HUES48 (cell line): ENCODE measurements around the gene ZNF148.

Experiments
- H3K27ac ChIP-seq: one replicate; pipeline ENCODE4 v1.7.0; 2013; ENCODE audit warnings: low read depth, low read length, inconsistent platforms
- H3K27me3 ChIP-seq: 2 replicates; pipeline ENCODE4 v1.6.1; 2013; ENCODE audit warnings: mild to moderate bottlenecking, low read length; ENCODE audit not compliant: control insufficient read depth, insufficient read depth
- H3K36me3 ChIP-seq: 2 replicates; pipeline ENCODE4 v1.6.1; 2013; ENCODE audit warnings: low read length; ENCODE audit not compliant: control insufficient read depth, insufficient read depth
- H3K4me1 ChIP-seq: 2 replicates; pipeline ENCODE4 v1.6.1; 2013; ENCODE audit warnings: mild to moderate bottlenecking, low read length; ENCODE audit not compliant: control insufficient read depth, insufficient read depth
- H3K4me3 ChIP-seq: 2 replicates; pipeline ENCODE4 v1.5.1; 2013; ENCODE audit warnings: mild to moderate bottlenecking, low read depth, low read length
- H3K9ac ChIP-seq: 2 replicates; pipeline ENCODE4 v1.6.1; 2013; ENCODE audit warnings: mild to moderate bottlenecking, low read depth, low read length, moderate library complexity
- H3K9me3 ChIP-seq: 2 replicates; pipeline ENCODE4 v1.6.1; 2013; ENCODE audit warnings: low read length; ENCODE audit not compliant: control insufficient read depth, insufficient read depth

Gene ZNF148

GRCh38 chr3:125229168-125229567, 146.0 kb downstream of the ZNF148 start:
- Histone ChIP-seq H3K9ac (no peak overlapping the region), H3K4me1 (peaks cover 9% of the 10 kb centered on the region), H3K36me3 (peaks cover 24% of the 10 kb centered on the region), H3K9me3 (no peaks in the 10 kb centered on the region), H3K27ac (no peak overlapping the region), H3K27me3 (no peaks in the 10 kb centered on the region), H3K4me3 (no peak overlapping the region)

GRCh38 chr3:125221831-125222230, 153.3 kb downstream of the ZNF148 start:
- Histone ChIP-seq H3K27me3 (no peaks in the 10 kb centered on the region), H3K4me3 (no peak overlapping the region), H3K27ac (no peak overlapping the region), H3K9me3 (no peaks in the 10 kb centered on the region), H3K36me3 (no peaks in the 10 kb centered on the region), H3K9ac (no peak overlapping the region), H3K4me1 (peaks cover 11% of the 10 kb centered on the region)

GRCh38 chr3:125220727-125221429, 154.2 kb downstream of the ZNF148 start:
- peaks cover 11% of the 10 kb centered on the region for H3K4me1 ChIP-seq
- H3K27ac ChIP-seq: no peak overlapping the region
- H3K4me3 ChIP-seq: no peak overlapping the region
- H3K27me3 ChIP-seq: no peaks in the 10 kb centered on the region
- H3K9ac ChIP-seq: no peak overlapping the region
- H3K36me3 ChIP-seq: no peaks in the 10 kb centered on the region
- no peaks in the 10 kb centered on the region for H3K9me3 ChIP-seq

DNA sequence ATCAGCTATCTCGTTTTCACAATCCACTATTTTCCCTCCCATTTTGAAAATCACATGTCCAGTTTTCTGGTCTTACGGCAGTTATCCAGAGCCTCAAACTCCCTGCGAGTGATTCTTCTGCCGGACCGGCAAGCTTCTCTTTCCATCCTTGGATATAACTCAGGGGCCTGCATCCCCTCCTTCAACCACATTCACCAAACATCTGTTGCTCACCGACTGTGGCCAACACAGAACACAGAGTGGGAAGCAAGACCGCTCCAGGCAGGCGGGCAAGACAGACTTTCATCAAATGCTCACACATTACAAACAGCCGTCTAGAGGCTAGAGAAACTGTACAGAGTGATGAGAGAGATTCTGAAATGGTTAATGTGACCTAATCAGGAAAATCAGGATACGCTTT, 154.9 kb downstream of the ZNF148 start:
- no peak overlapping the region for H3K4me3 ChIP-seq
- H3K27ac ChIP-seq: no peak overlapping the region
- no peaks in the 10 kb centered on the region for H3K27me3 ChIP-seq
- H3K9ac ChIP-seq: no peak overlapping the region
- H3K4me1 ChIP-seq: peaks cover 11% of the 10 kb centered on the region
- no peaks in the 10 kb centered on the region for H3K9me3 ChIP-seq
- no peaks in the 10 kb centered on the region for H3K36me3 ChIP-seq

DNA sequence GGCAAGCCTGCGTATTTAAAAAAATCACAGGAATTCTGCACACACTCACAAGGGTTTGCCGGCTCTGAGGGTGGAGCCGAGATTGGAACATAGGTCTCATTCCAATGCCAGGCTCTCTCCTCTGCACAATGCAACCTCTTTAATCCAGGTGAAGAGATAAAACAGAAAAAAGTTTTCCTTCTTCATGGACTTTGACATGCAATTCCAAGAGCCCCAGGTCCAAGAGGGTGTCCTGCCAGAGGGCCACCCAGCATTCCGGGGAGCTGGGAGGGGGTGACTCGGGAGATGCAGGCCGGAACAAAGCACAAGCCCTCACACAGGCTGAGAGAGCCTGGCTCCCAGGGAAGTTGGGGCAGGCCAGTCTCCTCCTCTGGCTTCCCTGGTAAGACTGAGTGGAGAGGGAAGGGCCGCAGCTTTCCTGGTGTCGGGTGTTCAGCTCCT, 155.8 kb downstream of the ZNF148 start:
- Histone ChIP-seq H3K4me3 (no peak overlapping the region), H3K9ac (no peak overlapping the region), H3K27me3 (no peaks in the 10 kb centered on the region), H3K4me1 (peaks cover 9% of the 10 kb centered on the region), H3K27ac (no peak overlapping the region), H3K9me3 (no peaks in the 10 kb centered on the region), H3K36me3 (no peaks in the 10 kb centered on the region)

DNA sequence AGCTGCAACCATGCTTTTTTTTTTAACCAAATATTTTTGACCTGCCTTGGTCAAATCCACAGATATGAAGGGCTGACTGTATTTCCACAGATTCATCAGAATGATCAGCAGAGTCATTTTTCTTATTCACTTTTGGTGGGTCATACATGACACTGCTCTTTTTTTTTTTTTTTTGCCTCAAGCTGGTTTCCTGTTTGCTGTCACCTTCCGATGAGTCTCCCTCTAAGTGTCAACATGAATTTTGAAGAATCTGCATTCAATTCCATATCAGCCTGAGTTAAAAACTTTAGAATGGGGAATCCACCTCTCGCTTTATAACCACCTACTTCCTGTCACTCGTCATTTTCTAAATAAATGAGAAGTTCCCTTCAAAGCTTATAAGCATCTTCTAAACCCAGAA, 160.4 kb downstream of the ZNF148 start:
- H3K36me3 ChIP-seq: no peaks in the 10 kb centered on the region
- H3K4me1 ChIP-seq: peaks cover 27% of the 10 kb centered on the region
- no peak overlapping the region for H3K9ac ChIP-seq
- no peak overlapping the region for H3K27ac ChIP-seq
- peaks cover 10% of the 10 kb centered on the region for H3K27me3 ChIP-seq
- H3K4me3 ChIP-seq: no peak overlapping the region
- H3K9me3 ChIP-seq: no peaks in the 10 kb centered on the region

- Histone ChIP-seq H3K4me1 (peaks cover 22% of the 10 kb centered on the region), H3K9me3 (no peaks in the 10 kb centered on the region), H3K27me3 (peaks cover 10% of the 10 kb centered on the region), H3K27ac (no peak overlapping the region), H3K36me3 (no peaks in the 10 kb centered on the region), H3K4me3 (no peak overlapping the region), H3K9ac (no peak overlapping the region)
These were observed 161.1 kb downstream of the ZNF148 start for GRCh38 chr3:125213946-125214542.

- no peak overlapping the region for H3K9ac ChIP-seq
- H3K27ac ChIP-seq: no peak overlapping the region
- H3K4me3 ChIP-seq: 0 out of 2 replicates have a peak overlapping the region, but pooled peaks have one; percentile 73
- peaks cover 10% of the 10 kb centered on the region for H3K27me3 ChIP-seq
- no peaks in the 10 kb centered on the region for H3K36me3 ChIP-seq
- no peaks in the 10 kb centered on the region for H3K9me3 ChIP-seq
- H3K4me1 ChIP-seq: peaks cover 22% of the 10 kb centered on the region
These were observed 161.8 kb downstream of the ZNF148 start for GRCh38 chr3:125213364-125213755.

- Histone ChIP-seq H3K9ac (peak within 1 kb of the TSS; percentile 78), H3K9me3 (no peaks in the 10 kb centered on the region), H3K36me3 (no peaks in the 10 kb centered on the region), H3K4me3 (peak within 1 kb of the TSS; percentile 73), H3K27ac (no peak within 1 kb of the TSS), H3K27me3 (peaks cover 10% of the 10 kb centered on the region), H3K4me1 (peaks cover 22% of the 10 kb centered on the region)
These were observed 162.4 kb downstream of the ZNF148 start, which contains the start of gene SLC12A8 for GRCh38 chr3:125212509-125213363. SLC12A8 (minus strand) TSS chr3:125212748; CDS start chr3:125211349, 1,399 bp downstream.

DNA sequence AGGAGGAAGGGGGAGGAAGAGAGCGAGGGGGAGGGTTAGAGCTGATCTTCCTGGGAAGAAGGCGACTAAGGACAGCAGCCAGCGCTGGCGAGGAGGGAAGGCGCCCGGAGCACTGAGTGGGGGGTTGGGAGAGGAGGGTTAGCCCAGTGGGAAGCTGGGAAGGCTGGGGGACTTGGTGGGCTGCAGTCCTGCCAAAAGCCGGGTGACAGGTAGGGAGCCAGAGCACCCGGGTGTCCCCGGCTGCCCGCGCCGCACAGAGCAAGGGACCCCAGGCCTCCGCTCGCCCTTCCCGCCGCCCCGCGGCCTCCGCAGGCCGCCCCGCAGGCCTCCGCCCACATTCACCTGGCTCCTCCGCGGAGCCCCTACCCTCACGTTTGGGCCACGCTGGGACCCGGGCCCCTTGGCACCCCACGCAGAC, 163.0 kb downstream of the ZNF148 start:
- H3K9me3 ChIP-seq: no peaks in the 10 kb centered on the region
- H3K27me3 ChIP-seq: peaks cover 10% of the 10 kb centered on the region
- peaks cover 22% of the 10 kb centered on the region for H3K4me1 ChIP-seq
- no peak overlapping the region for H3K27ac ChIP-seq
- peak overlapping the region; percentile 78 for H3K9ac ChIP-seq
- no peaks in the 10 kb centered on the region for H3K36me3 ChIP-seq
- peak overlapping the region; percentile 73 for H3K4me3 ChIP-seq
